Right atrium auricular region (tissue), 2 donors: ENCODE results near the gene CDADC1. TPM values are rescaled to one million over a fixed set of nuclear protein-coding genes. Genes with fewer than 3 reads are reported as not detected.

Experiments
- DNase-seq: peaks from one replicate; pipeline ENCODE4 v3.0.0-alpha.2; 2019; ENCODE audit warnings: low spot score
- H3K27ac ChIP-seq, 2 donors: fragments of 200-600 bp; sonication (generic); 1 replicate in 1 of 2; 2 replicates in 1 of 2; pipeline ENCODE4 v1.5.1; 2016 to 2019
- H3K27me3 ChIP-seq, 2 donors: fragments of 200-600 bp; sonication (generic); one replicate each; pipeline versions ENCODE4 v1.5.1 to v1.6.0; 2017 to 2019
- H3K36me3 ChIP-seq: fragments of 200-600 bp; sonication (generic); one replicate; pipeline ENCODE4 v1.5.1; 2016
- H3K4me1 ChIP-seq, 2 donors: fragments of 200-600 bp; sonication (generic); one replicate each; pipeline versions ENCODE4 v1.5.1 to v1.6.0; 2017 to 2019
- H3K4me3 ChIP-seq, 2 donors: fragments of 200-600 bp; sonication (generic); 1 replicate in 1 of 2; 2 replicates in 1 of 2; pipeline ENCODE4 v1.5.1; 2017 to 2019; ENCODE audit warnings: mild to moderate bottlenecking in 1 of 2, moderate library complexity in 1 of 2
- H3K9me3 ChIP-seq, 2 donors: fragments of 200-600 bp; sonication (generic); one replicate each; pipeline ENCODE4 v1.5.1; 2019
- CTCF ChIP-seq, 2 donors: fragments of 200-600 bp; sonication (generic); IDR thresholded peaks; one replicate each; pipeline ENCODE4 v1.5.1; 2019; ENCODE audit warnings: antibody characterized with exemption in 2 of 2
- total RNA-seq, 2 donors: library from RNA; depleted of rRNA; stranded (reverse); fragments of >200 nt; gene quantifications; one replicate each; pipeline ENCODE4 v1.1.0, GENCODE V29; 2016

Gene CDADC1
- total RNA-seq, 2 donors from 2014 or later, result 3.5 to 4.6 TPM

DNA sequence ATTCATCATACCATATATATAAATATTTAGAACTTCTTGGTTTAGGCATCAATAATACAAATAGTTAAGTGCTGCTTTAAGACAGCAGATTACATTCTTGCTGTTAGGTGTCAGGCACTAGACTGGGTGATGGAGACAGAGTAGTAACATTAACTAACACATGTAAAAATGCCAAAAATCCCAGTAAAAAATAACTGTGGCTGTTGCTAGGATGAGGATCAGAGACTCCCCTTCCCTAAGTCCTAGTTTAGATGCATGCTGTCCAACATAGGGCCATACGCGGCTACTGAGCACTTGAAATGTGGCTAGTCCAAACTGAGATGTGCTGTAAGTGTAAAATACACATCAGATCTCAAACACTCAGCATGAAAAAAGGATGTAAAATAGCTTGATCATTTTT, 94.7 kb downstream of the CDADC1 start:
- Histone ChIP-seq H3K4me1 (no peaks in the 10 kb centered on the region), H3K27ac (no peak overlapping the region), H3K36me3 (peaks cover 9% of the 10 kb centered on the region), H3K27me3 (no peaks in the 10 kb centered on the region), H3K4me3 (no peak overlapping the region), H3K9me3 (no peaks in the 10 kb centered on the region)
- no peak for TF ChIP-seq CTCF (IDR thresholded peaks at IDR 0.05)
- DNase-seq, result no peak

Other genes starting within 250 kb of the CDADC1 start
- not detected for gene MLNR, start 27.6 kb upstream of the CDADC1 start, total RNA-seq
- 10 to 100 TPM; 24.3 to 27.1 TPM for gene CAB39L, start 196.1 kb downstream of the CDADC1 start, total RNA-seq
- gene SETDB2, start 196.3 kb downstream of the CDADC1 start, total RNA-seq, result 10 to 100 TPM in 1 of 2 donors, 1 to 10 TPM in 1; 7.3 to 12.4 TPM
- 10 to 100 TPM; 14.8 to 22.3 TPM for gene PHF11, start 248.0 kb downstream of the CDADC1 start, total RNA-seq